HuH-7 (cell line): ENCODE results near the gene SCML2.
"Not testable (repeated sequence)": the region's sequence is repeated elsewhere in the genome, so short reads cannot be mapped to it uniquely, and the experiment has no call there.

Experiments used
- DNase-seq: peaks from one replicate; pipeline ENCODE4 v3.0.0; 2011; ENCODE audit warnings: low spot score

SCML2 gene

DNA sequence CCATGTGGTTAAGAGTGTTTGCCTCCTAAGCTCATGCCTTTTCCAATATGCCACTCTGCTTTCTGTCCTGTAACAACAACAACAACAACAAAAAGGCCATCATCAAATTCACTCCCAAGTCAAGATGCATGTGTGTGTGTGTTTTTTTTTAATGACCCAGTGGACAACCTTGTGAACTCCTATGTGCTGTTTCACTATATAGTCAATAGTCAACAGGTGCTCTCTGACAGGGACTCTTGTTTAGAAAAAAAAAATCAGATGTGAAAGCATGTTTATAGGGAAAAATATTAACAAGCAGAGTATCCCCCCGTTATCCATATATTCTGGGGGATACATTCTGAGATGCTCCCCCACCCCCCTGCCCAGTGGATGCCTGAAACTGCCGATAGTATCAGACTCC is 83.2 kb downstream of the SCML2 start:
- DNase-seq, result no peak

DNA sequence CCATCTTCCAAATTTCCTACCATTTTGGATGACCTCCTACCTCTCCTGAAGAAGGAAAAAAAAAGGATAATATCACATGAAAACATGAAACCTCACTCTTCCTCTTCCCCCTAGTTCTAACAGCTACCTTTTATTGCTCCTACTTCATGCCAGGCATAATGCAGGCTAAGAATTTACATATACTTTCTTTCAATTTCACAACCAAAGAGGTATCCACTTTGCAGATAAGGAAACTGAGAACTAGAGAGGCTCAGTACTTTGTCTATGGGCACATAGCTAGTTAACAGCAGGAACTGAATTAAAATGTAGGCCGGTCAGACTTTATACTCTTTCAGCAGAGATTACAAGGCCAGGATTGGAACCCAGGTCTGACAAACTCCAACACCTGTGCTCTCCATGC is 99.4 kb downstream of the SCML2 start:
- no peak for DNase-seq

DNA sequence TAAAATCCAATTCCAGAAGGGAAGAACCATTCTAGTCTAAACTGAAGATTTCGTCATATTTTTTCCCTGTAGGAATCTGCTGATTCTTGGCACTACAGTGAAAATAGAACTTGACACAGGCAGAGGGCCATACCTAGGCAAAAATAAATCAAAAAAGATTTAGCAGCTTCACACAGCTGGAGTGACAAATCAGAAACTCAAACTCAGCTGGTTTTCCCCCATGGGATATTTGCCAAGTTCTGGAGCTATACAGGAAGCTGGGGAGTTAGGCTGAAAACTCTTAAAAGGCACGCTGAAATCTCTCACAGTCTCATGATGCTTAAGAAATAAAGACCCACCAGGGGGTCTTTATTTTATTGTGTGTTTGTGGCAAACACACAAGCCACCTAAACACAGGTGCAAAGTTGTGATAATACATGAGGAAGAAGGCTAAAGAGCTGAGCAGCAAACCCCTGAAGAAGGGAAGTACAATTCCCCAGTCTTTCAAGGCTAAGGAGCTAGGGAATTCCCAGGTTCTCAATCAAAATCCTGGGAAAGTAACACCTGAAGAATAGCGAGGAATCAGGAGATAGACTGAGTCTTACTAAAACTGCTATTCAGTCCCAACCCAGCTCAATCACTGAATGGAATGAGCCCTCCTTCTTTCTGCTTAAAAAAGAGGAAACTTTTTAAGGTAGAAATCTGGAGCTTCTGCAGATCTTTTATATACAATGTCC is 101.7 kb downstream of the SCML2 start:
- DNase-seq, result no peak

DNA sequence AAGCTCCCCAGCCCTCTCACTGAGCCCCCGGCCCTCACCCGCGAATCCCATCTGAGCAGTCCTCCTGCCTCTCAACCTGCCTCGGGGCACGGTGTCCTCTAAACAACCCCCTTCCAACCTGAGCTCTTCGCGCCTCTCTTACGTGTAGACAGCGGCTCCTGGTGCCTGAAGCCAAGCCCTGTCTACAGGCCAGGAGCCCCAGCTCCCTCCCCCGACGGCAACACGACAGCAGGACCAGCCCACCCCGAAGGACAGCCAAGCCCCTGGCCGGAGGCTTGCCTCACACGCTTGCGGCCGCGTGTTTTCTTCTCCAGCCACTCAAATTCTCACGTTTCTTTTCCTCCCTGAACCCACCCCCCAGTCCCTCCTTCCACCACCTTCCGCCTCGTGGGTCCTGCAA is 124.8 kb downstream of the SCML2 start:
- DNase-seq, result not testable (repeated sequence)

DNA sequence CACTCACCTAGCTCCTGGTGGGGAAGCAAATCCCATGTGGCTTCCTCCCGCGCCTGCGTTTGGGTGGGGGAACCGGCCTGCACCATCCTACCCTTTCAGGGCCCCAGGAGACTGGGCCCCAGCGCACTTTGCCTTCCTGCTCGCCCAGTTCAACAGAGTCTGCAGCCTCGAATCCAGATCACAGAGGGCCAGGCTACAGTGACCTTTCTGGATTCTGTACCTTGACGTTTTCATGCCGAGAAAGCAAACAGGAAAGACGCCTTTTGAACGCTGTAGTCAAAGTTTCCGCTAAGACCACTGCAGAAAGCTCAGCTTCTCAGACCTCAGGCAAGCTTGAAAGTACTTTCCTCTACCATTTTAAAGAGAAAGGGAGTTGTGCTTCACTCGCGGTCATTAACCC is 126.4 kb downstream of the SCML2 start:
- DNase-seq, result no peak

DNA sequence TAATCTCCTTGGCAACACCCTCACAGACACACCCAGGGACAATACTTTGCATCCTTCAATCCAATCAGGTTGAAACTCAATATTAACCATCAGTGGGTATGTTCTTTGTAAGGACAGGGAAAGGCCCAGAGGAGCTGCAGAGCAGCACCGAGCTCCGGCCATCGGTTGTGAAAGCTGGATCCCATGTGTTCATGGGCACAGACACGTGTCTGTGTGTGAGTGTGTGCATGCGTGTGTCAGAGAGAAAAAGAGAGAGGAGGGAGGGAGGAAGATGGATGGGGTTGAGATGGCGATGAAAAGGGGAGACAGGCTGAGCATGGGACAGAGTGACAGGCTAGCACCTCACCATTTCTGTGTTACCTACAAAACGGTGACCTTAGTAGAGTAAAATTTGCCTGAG is 127.0 kb downstream of the SCML2 start:
- no peak for DNase-seq

DNA sequence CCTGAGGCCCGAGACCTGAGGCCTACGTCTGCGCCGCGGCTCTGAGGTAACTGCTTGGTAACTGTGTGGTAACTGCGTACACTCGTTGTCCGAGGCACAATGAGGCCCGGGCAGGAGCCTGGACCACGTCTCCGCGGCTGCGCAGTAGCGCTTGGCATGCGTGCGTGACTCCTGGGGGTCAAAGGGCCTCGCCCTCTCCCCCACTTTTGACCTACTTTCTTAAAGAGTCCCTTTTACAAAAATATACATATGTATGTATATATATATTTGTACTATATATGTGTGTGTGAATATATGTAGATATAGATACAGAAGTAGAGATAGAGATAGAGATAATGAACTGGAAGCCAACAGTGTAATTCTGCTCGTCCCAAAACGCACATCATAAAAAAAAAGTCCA is 133.7 kb downstream of the SCML2 start, which contains the start of gene BEND2:
Gene BEND2 (minus strand): TSS at position 101 of the 400 bp plus-strand sequence. CDS start 136 bp downstream, outside the sequence.
- DNase-seq, result no peak

DNA sequence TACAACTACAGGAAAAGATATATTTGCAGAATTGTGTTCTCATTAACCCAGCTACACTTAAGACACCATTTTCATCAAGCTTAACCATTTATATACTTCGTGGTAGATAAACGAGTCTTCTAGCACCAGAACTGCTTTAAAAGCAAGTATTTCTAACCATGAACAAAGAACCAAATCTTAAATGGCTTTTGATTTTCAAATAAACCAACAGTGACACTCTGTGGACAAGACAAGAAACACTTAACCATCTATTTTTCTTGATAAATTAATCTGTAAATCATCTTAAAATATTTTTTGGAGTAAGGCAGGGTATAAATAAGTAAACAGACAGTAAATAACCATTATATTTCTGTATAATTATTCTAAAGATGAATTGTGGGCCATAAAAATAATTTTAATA is 144.0 kb downstream of the SCML2 start:
- no peak for DNase-seq

DNA sequence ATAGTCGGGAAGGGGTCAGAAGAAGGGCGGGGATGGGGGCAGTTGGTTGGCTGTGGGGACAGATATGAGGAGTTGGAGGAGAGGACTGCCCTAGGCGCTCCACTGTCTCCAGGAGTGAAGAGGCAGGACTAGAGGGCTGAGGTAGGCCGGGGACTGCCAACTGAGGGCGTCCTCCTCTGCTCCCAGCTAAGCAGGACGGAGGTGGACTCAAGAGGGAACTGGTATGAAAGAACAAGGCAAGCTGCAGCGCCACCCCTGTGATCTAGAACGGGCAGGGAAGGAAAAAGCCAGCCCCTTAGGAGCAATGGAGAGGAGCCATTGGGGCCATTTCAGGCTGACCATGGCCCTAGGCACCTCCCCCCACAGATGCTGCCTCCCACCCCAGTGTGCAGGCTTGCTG is 147.8 kb downstream of the SCML2 start:
- DNase-seq, result no peak

DNA sequence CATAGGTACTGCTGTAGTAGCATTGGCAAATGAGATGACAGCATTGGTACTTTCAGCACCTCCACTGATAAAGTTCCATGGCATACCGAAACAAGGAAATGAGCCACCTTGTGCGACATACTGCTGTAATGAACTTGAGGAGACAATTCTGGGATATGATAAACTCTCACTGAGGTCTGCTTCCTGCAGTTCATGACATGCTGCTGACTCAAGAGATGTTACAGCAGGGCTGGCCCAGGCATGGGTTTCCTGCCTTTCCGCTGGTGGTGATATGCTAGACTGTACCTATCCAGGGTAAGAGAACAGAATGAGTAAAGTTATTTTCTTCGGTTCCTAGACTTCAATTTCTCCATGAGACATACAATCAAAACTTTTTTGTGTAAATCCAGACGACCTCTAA is 150.9 kb downstream of the SCML2 start:
- DNase-seq, result no peak

DNA sequence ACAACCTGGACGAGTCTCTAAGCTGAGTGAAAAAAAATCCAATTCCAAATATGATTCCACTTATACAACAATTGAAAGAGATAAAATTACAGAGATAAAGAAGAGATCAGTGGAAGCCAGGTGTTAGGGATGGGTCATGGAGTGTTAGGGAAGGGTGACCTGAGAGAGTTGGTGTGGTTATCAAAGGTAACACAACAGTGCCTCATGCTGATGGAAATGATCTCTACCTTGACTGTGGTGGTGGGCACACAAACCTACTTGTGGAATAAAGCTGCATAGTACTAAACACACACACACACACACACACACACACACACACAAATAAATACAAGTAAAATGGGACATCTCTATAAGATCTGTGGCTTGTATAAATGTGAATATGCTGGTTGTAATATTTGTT is 159.8 kb downstream of the SCML2 start:
- no peak for DNase-seq
